ENCODE results near the gene SEZ6L.
"Not testable (repeated sequence)": the region's sequence is repeated elsewhere in the genome, so short reads cannot be mapped to it uniquely, and the experiment has no call there.

The SEZ6L gene

GRCh38 chr22:26393929-26394328 lies 224.7 kb downstream of the SEZ6L start:
- FAIRE-seq: no peak

- no peak for FAIRE-seq
Measured at GRCh38 chr22:26394777-26395176, 225.5 kb downstream of the SEZ6L start.

GRCh38 chr22:26395926-26396325 lies 226.7 kb downstream of the SEZ6L start:
- no peak for FAIRE-seq

- FAIRE-seq: peak; percentile 69
Measured at GRCh38 chr22:26398741-26399153, 229.5 kb downstream of the SEZ6L start.

GRCh38 chr22:26399289-26399688 lies 230.0 kb downstream of the SEZ6L start:
- no peak for FAIRE-seq

GRCh38 chr22:26401726-26402125 lies 232.5 kb downstream of the SEZ6L start:
- FAIRE-seq: no peak

GRCh38 chr22:26404851-26405421 lies 235.7 kb downstream of the SEZ6L start:
- FAIRE-seq: no peak

GRCh38 chr22:26406118-26406517 lies 236.9 kb downstream of the SEZ6L start:
- no peak for FAIRE-seq

- not testable (repeated sequence) for FAIRE-seq
Measured at GRCh38 chr22:26408562-26409220, 239.4 kb downstream of the SEZ6L start.

- FAIRE-seq: no peak
Measured at GRCh38 chr22:26409719-26410335, 240.6 kb downstream of the SEZ6L start.

- no peak for FAIRE-seq
Measured at GRCh38 chr22:26410386-26410785, 241.1 kb downstream of the SEZ6L start.

- FAIRE-seq: no peak
Measured at GRCh38 chr22:26414347-26414746, 245.1 kb downstream of the SEZ6L start.

- no peak for FAIRE-seq
Measured at GRCh38 chr22:26416256-26416655, 247.0 kb downstream of the SEZ6L start.

- FAIRE-seq: no peak
Measured at GRCh38 chr22:26416670-26417276, 247.5 kb downstream of the SEZ6L start.

- FAIRE-seq: no peak
Measured at GRCh38 chr22:26417406-26417805, 248.1 kb downstream of the SEZ6L start.

GRCh38 chr22:26418620-26419019 lies 249.4 kb downstream of the SEZ6L start:
- no peak for FAIRE-seq

GRCh38 chr22:26426924-26427323 lies 257.7 kb downstream of the SEZ6L start:
- FAIRE-seq: no peak

- FAIRE-seq: no peak
Measured at GRCh38 chr22:26428515-26429457, 259.5 kb downstream of the SEZ6L start, which contains the start of gene ASPHD2. Gene ASPHD2, plus strand, starts transcription at chr22:26429260. Its CDS starts 4,356 bp downstream, at chr22:26433616.

GRCh38 chr22:26429458-26430286 lies 260.4 kb downstream of the SEZ6L start:
- FAIRE-seq: no peak

GRCh38 chr22:26430600-26430999 lies 261.3 kb downstream of the SEZ6L start:
- FAIRE-seq: no peak

- FAIRE-seq: no peak
Measured at GRCh38 chr22:26431261-26431995, 262.2 kb downstream of the SEZ6L start.
